NCI-H187 (cell line): ENCODE data around the gene NRM.
"Not testable (repeated sequence)": the region's sequence is repeated elsewhere in the genome, so short reads cannot be mapped to it uniquely, and the experiment has no call there.

Experiments
- DNase-seq, 2 experiments: peaks; one replicate each; lab custom pipeline; 2025; lab: John Stamatoyannopoulos, UW

Gene NRM

GRCh38 chr6:30720738-30721197 is 30.0 kb upstream of the NRM start:
- peak in 1 of 2 experiments; percentile 70 for DNase-seq

- DNase-seq, result peak; percentile 89 to 91
Observed at GRCh38 chr6:30719791-30720737, 29.3 kb upstream of the NRM start, which contains the start of gene TUBB. TUBB (plus strand) TSS chr6:30720352; CDS start chr6:30720507, 155 bp downstream.

GRCh38 chr6:30719356-30719755 is 28.6 kb upstream of the NRM start:
- DNase-seq, result no peak

GRCh38 chr6:30717845-30718720 is 27.3 kb upstream of the NRM start:
- not testable (repeated sequence) for DNase-seq

GRCh38 chr6:30717129-30717844 is 26.5 kb upstream of the NRM start, which contains the start of gene MDC1:
MDC1 (minus strand) TSS chr6:30717281; CDS start chr6:30715175, 2,106 bp downstream.
- peak; percentile 95 to 99 for DNase-seq

- DNase-seq, result no peak
Observed at GRCh38 chr6:30716879-30717128, 26.0 kb upstream of the NRM start.

GRCh38 chr6:30714263-30714662 is 23.5 kb upstream of the NRM start:
- no peak for DNase-seq

- no peak for DNase-seq
Observed at GRCh38 chr6:30712441-30712945, 21.7 kb upstream of the NRM start.

GRCh38 chr6:30711758-30712380 is 21.1 kb upstream of the NRM start:
- DNase-seq, result no peak

GRCh38 chr6:30709101-30709868 is 18.5 kb upstream of the NRM start:
- no peak for DNase-seq

- peak; percentile 36 to 62 for DNase-seq
Observed at GRCh38 chr6:30707281-30707850, 16.6 kb upstream of the NRM start.

GRCh38 chr6:30705620-30706019 is 14.8 kb upstream of the NRM start:
- no peak for DNase-seq

GRCh38 chr6:30703821-30704220 is 13.0 kb upstream of the NRM start:
- DNase-seq, result no peak

- no peak for DNase-seq
Observed at GRCh38 chr6:30703011-30703410, 12.2 kb upstream of the NRM start.

GRCh38 chr6:30700340-30700739 is 9.6 kb upstream of the NRM start:
- DNase-seq, result no peak

GRCh38 chr6:30696432-30696831 is 5.6 kb upstream of the NRM start:
- DNase-seq, result no peak

GRCh38 chr6:30691208-30691847 is 544 bp upstream of the NRM start:
- no peak for DNase-seq

GRCh38 chr6:30689985-30690384 is 799 bp downstream of the NRM start:
- no peak for DNase-seq

GRCh38 chr6:30689022-30689865 is 1.5 kb downstream of the NRM start:
- no peak for DNase-seq
